ENCODE results near the gene CADM2.

Gene CADM2

GRCh38 chr3:86046436-86047136 is 1087.8 kb downstream of the CADM2 start:
- DNase-seq = no peak

GRCh38 chr3:86047161-86047560 is 1088.4 kb downstream of the CADM2 start:
- no peak for DNase-seq

- DNase-seq = no peak
Measured at GRCh38 chr3:86051058-86051457, 1092.3 kb downstream of the CADM2 start.

GRCh38 chr3:86056032-86056431 is 1097.2 kb downstream of the CADM2 start:
- DNase-seq = no peak

GRCh38 chr3:86056962-86057361 is 1098.2 kb downstream of the CADM2 start:
- DNase-seq = no peak

- no peak for DNase-seq
Measured at GRCh38 chr3:86073799-86074198, 1115.0 kb downstream of the CADM2 start.

- no peak for DNase-seq
Measured at GRCh38 chr3:86087160-86087871, 1128.5 kb downstream of the CADM2 start.

- no peak for DNase-seq
Measured at GRCh38 chr3:86104154-86104553, 1145.4 kb downstream of the CADM2 start.

- no peak for DNase-seq
Measured at GRCh38 chr3:86109434-86109833, 1150.6 kb downstream of the CADM2 start.
